ENCODE data around the gene MGAT4C.
"Not testable (repeated sequence)": the region's sequence is repeated elsewhere in the genome, so short reads cannot be mapped to it uniquely, and the experiment has no call there.

The MGAT4C gene

GRCh38 chr12:86226481-86226880 is 29.7 kb downstream of the MGAT4C start:
- DNase-seq = no peak

- no peak for DNase-seq
These were observed 39.6 kb downstream of the MGAT4C start for GRCh38 chr12:86216591-86216990.

- DNase-seq = no peak
These were observed 43.2 kb downstream of the MGAT4C start for GRCh38 chr12:86213012-86213411.

- no peak for DNase-seq
These were observed 57.3 kb downstream of the MGAT4C start for GRCh38 chr12:86198696-86199444.

- DNase-seq = no peak
These were observed 59.7 kb downstream of the MGAT4C start for GRCh38 chr12:86196465-86196864.

GRCh38 chr12:86194721-86195120 is 61.5 kb downstream of the MGAT4C start:
- no peak for DNase-seq

GRCh38 chr12:86193931-86194330 is 62.3 kb downstream of the MGAT4C start:
- DNase-seq = no peak

GRCh38 chr12:86188226-86188625 is 68.0 kb downstream of the MGAT4C start:
- no peak for DNase-seq

- DNase-seq = no peak
These were observed 69.7 kb downstream of the MGAT4C start for GRCh38 chr12:86186449-86186848.

GRCh38 chr12:86179855-86180254 is 76.3 kb downstream of the MGAT4C start:
- DNase-seq = no peak

- DNase-seq = no peak
These were observed 82.0 kb downstream of the MGAT4C start for GRCh38 chr12:86174188-86174587.

- DNase-seq = no peak
These were observed 83.2 kb downstream of the MGAT4C start for GRCh38 chr12:86172913-86173443.

- DNase-seq = no peak
These were observed 86.1 kb downstream of the MGAT4C start for GRCh38 chr12:86170051-86170450.

GRCh38 chr12:86158956-86159355 is 97.2 kb downstream of the MGAT4C start:
- DNase-seq = no peak

GRCh38 chr12:86154620-86155019 is 101.6 kb downstream of the MGAT4C start:
- DNase-seq = no peak

GRCh38 chr12:86148612-86149011 is 107.6 kb downstream of the MGAT4C start:
- no peak for DNase-seq

- DNase-seq = no peak
These were observed 108.1 kb downstream of the MGAT4C start for GRCh38 chr12:86148071-86148470.

GRCh38 chr12:86145156-86145555 is 111.0 kb downstream of the MGAT4C start:
- DNase-seq = no peak

- DNase-seq = no peak
These were observed 113.0 kb downstream of the MGAT4C start for GRCh38 chr12:86143162-86143561.

GRCh38 chr12:86139671-86140070 is 116.5 kb downstream of the MGAT4C start:
- DNase-seq = no peak

GRCh38 chr12:86138770-86139169 is 117.4 kb downstream of the MGAT4C start:
- no peak for DNase-seq

- DNase-seq = peak; percentile 3
These were observed 118.3 kb downstream of the MGAT4C start for GRCh38 chr12:86137936-86138335.

GRCh38 chr12:86134561-86134960 is 121.6 kb downstream of the MGAT4C start:
- no peak for DNase-seq

GRCh38 chr12:86126900-86127299 is 129.3 kb downstream of the MGAT4C start:
- not testable (repeated sequence) for DNase-seq
